Esophagus muscularis mucosa (tissue), 4 donors: ENCODE results near the gene SMKR1. TPM values are rescaled to one million over a fixed set of nuclear protein-coding genes. Genes with fewer than 3 reads are reported as not detected.

Source experiments
- DNase-seq: peaks from one replicate; pipeline ENCODE4 v3.0.0-alpha.2; 2017; ENCODE audit errors: extremely low spot score
- H3K27ac ChIP-seq, 4 donors: fragments of 200-600 bp; sonication (generic); replicated peaks in 1 of 4; 1 replicate in 3 of 4; 2 replicates in 1 of 4; pipeline ENCODE4 v1.5.1; 2016 to 2019; ENCODE audit warnings: mild to moderate bottlenecking in 1 of 4
- H3K27me3 ChIP-seq, 4 donors: fragments of 200-600 bp; sonication (generic); one replicate each; pipeline versions ENCODE4 v1.5.1 to v1.6.0; 2016 to 2019
- H3K36me3 ChIP-seq, 4 donors: fragments of 200-600 bp; sonication (generic); one replicate each; pipeline ENCODE4 v1.5.1; 2016 to 2019
- H3K4me1 ChIP-seq, 4 donors: fragments of 200-600 bp; sonication (generic); one replicate each; pipeline ENCODE4 v1.5.1; 2016 to 2019
- H3K4me3 ChIP-seq, 4 donors: fragments of 200-600 bp; sonication (generic); 1 replicate in 2 of 4; 2 replicates in 2 of 4; pipeline ENCODE4 v1.5.1; 2016 to 2019; ENCODE audit warnings: mild to moderate bottlenecking in 4 of 4, moderate library complexity in 1 of 4
- H3K9me3 ChIP-seq, 4 donors: fragments of 200-600 bp; sonication (generic); 1 replicate in 3 of 4; 2 replicates in 1 of 4; pipeline ENCODE4 v1.5.1; 2016 to 2019
- EP300 ChIP-seq: sonication (generic); formaldehyde crosslinking; IDR thresholded peaks from one replicate; pipeline ENCODE4 v1.6.1; 2017; ENCODE audit warnings: antibody characterized with exemption
- POLR2A ChIP-seq: fragments of 450-650 bp; IDR thresholded peaks from one replicate; pipeline ENCODE4 v1.6.1; 2017; ENCODE audit warnings: antibody characterized with exemption, moderate library complexity, mild to moderate bottlenecking, low read depth
- POLR2AphosphoS5 ChIP-seq, 2 donors: sonication (generic); formaldehyde crosslinking; IDR thresholded peaks; one replicate each; pipeline ENCODE4 v1.6.1; 2017; ENCODE audit warnings: antibody characterized with exemption in 2 of 2
- WGBS: methylation state at CpG from one replicate; pipeline ENCODE4 v1.1.5; 2018; 5-methylcytosine and 5-hydroxymethylcytosine counted together
- intact Hi-C: fragments of 100-400 bp; cut with DNase I; formaldehyde crosslinking; loops from one replicate; pipeline ENCODE4 v1.15.1; 2023
- total RNA-seq, 4 donors: library from RNA; depleted of rRNA; stranded (reverse); fragments of >200 nt; gene quantifications; one replicate each; pipeline versions ENCODE4 v1.1.0 to v1.2.1, GENCODE V29; 2016
- TF ChIP-seq, protein P1 (sequence below), 3 experiments: fragments of 200-600 bp in 2 of 3; fragments of 450-650 bp in 1 of 3; sonication (generic) in 2 of 3; IDR thresholded peaks; one replicate each; pipeline ENCODE4 v1.5.1; 2017 to 2019; ENCODE audit warnings: antibody characterized with exemption in 3 of 3, mild to moderate bottlenecking in 2 of 3, moderate library complexity in 1 of 3

The SMKR1 gene
- total RNA-seq, 4 donors from 2014 or later, result 0.33 TPM; not detected in 3

DNA sequence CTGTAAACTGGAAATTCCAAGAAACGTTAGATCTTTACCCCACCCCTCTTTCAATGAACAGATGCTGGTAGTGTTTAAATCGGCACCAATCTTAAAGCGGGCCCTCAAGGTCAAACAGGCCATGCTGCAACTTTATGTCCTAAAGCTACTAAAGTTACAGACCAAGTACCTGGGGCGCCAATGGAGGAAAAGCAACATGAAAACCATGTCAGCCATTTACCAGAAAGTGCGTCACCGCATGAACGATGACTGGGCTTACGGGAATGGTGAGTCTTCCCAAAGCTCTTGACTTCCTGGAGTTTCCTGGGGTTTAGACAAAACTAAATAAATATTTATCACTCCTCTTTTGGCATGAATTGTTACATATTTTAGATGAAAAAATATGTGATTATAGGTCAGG, 19.6 kb upstream of the SMKR1 start:
- WGBS, result 94% methylated on average over 8 of the region's 8 CpGs
- H3K27me3 ChIP-seq, result no peaks in the 10 kb centered on the region
- TF ChIP-seq POLR2AphosphoS5 (IDR thresholded peaks at IDR 0.05) (no peak), EP300 (no peak), POLR2A (no peak)
- TF ChIP-seq, protein P1, sequence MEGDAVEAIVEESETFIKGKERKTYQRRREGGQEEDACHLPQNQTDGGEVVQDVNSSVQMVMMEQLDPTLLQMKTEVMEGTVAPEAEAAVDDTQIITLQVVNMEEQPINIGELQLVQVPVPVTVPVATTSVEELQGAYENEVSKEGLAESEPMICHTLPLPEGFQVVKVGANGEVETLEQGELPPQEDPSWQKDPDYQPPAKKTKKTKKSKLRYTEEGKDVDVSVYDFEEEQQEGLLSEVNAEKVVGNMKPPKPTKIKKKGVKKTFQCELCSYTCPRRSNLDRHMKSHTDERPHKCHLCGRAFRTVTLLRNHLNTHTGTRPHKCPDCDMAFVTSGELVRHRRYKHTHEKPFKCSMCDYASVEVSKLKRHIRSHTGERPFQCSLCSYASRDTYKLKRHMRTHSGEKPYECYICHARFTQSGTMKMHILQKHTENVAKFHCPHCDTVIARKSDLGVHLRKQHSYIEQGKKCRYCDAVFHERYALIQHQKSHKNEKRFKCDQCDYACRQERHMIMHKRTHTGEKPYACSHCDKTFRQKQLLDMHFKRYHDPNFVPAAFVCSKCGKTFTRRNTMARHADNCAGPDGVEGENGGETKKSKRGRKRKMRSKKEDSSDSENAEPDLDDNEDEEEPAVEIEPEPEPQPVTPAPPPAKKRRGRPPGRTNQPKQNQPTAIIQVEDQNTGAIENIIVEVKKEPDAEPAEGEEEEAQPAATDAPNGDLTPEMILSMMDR (IDR thresholded peaks at IDR 0.05), result no peak
- no peaks in the 10 kb centered on the region for H3K4me1 ChIP-seq
- DNase-seq, result no peak
- intact Hi-C loops, result no loop called here
- no peak overlapping the region for H3K4me3 ChIP-seq
- H3K9me3 ChIP-seq, result no peaks in the 10 kb centered on the region
- H3K27ac ChIP-seq, result no peak overlapping the region
- H3K36me3 ChIP-seq, result no peaks in the 10 kb centered on the region

DNA sequence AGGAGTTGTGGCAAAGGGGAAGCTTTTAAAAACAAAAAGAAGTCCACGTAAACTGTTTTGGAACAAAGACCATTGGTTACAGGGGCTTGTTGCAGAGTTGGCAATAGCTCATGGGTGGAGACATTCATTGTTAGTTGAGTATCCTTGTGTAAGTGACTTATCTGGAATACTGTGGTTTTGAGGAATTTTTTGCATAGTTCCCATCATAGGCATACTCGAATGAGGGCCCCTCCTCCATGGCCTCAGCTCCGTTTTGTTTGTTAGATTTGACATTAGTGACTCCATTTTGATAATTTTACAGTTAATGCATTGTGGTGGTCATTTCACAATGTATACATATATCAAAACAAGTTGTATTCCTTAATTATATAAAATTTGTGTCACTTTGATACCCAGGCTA, 12.8 kb upstream of the SMKR1 start:
- no peak for DNase-seq
- Histone ChIP-seq H3K36me3 (no peaks in the 10 kb centered on the region), H3K9me3 (no peaks in the 10 kb centered on the region), H3K27ac (no peak overlapping the region), H3K27me3 (no peaks in the 10 kb centered on the region), H3K4me1 (no peaks in the 10 kb centered on the region), H3K4me3 (no peak overlapping the region)
- intact Hi-C loops, result no loop called here
- TF ChIP-seq POLR2AphosphoS5 (IDR thresholded peaks at IDR 0.05), result no peak
- no peak for TF ChIP-seq EP300
- TF ChIP-seq, protein P1 (IDR thresholded peaks at IDR 0.05), result no peak
- TF ChIP-seq POLR2A, result no peak
- WGBS, result 85% methylated on average over 3 of the region's 3 CpGs

DNA sequence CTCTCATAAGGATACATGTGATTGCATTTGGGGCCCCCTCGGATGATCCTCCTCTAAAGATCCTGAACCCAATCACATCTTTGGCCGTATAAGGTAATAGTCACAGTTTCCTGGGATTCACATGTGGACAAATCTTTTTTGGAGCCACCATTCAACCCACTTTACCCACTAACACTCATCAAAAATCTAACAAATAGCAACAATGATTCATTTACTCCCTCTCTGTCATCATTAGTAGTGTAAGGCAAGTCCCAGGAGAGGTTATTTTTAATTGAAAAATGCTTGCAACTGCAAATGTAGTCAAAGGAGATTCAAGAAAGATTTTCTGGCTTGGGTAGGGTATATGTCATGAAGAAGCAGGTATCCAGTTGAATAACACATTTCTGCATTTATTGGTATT, 9.9 kb upstream of the SMKR1 start:
- Histone ChIP-seq H3K27ac (no peak overlapping the region), H3K4me3 (no peak overlapping the region), H3K36me3 (no peaks in the 10 kb centered on the region), H3K27me3 (no peaks in the 10 kb centered on the region), H3K4me1 (no peaks in the 10 kb centered on the region), H3K9me3 (no peaks in the 10 kb centered on the region)
- TF ChIP-seq, protein P1 (IDR thresholded peaks at IDR 0.05), result no peak
- TF ChIP-seq EP300 (no peak), POLR2A (no peak), POLR2AphosphoS5 (IDR thresholded peaks at IDR 0.05) (no peak)
- no peak for DNase-seq
- WGBS, result 96% methylated on average over 2 of the region's 2 CpGs
- intact Hi-C loops, result loop anchor here (10.0 kb wide), 1 partner anchor 142 kb away; no protein-coding TSS in a partner anchor

DNA sequence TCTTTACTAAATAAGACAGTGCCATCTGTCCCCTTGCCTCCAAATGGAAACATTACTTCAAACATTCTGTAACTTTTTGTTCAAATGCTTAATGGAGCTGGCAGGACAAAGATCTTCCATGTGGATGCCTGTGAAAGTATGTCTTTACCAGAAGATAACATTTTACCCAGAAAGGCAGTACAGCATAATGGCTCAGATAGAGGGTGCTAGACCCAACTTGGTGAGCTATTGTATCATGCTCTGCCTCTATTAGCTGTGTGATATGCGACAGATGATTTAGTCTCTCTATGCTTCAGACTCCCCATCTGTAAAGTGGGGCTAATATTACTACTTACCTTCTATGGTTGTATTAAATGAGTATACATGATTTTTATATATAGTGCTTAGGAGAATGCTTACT, 8.8 kb upstream of the SMKR1 start:
- H3K4me3 ChIP-seq, result no peak overlapping the region
- 87% methylated on average over 1 of the region's 1 CpG for WGBS
- intact Hi-C loops, result loop anchor here (10.0 kb wide), 1 partner anchor 141 kb away; no protein-coding TSS in a partner anchor
- no peak overlapping the region for H3K27ac ChIP-seq
- TF ChIP-seq, protein P1 (IDR thresholded peaks at IDR 0.05), result peak in 1 of 3 experiments; percentile 6
- no peak for TF ChIP-seq POLR2AphosphoS5 (IDR thresholded peaks at IDR 0.05)
- no peaks in the 10 kb centered on the region for H3K4me1 ChIP-seq
- no peaks in the 10 kb centered on the region for H3K9me3 ChIP-seq
- H3K27me3 ChIP-seq, result no peaks in the 10 kb centered on the region
- DNase-seq, result no peak
- no peaks in the 10 kb centered on the region for H3K36me3 ChIP-seq

DNA sequence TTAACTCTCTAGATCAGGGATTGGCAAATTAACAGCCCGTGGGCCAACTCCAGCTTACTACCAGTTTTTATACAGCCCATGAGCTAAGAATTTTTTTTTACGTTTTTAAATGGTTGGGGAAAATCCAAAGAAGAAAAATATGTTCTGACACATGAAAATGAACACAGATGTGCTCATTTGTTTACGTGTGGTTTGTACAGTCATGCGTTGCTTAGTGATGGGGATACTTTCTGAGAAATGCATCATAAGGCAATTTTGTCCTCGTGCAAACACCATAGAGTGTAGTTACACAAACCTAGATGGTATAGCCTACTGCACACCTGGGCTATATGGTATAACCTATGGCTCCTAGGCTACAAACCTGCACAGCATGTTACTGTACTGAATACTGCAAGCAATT, 8.3 kb upstream of the SMKR1 start:
- TF ChIP-seq EP300, result no peak
- TF ChIP-seq POLR2AphosphoS5 (IDR thresholded peaks at IDR 0.05), result no peak
- TF ChIP-seq POLR2A, result no peak
- TF ChIP-seq, protein P1 (IDR thresholded peaks at IDR 0.05), result no peak
- Histone ChIP-seq H3K4me3 (no peak overlapping the region), H3K27ac (no peak overlapping the region), H3K9me3 (no peaks in the 10 kb centered on the region), H3K36me3 (no peaks in the 10 kb centered on the region), H3K4me1 (no peaks in the 10 kb centered on the region), H3K27me3 (no peaks in the 10 kb centered on the region)
- no peak for DNase-seq
- intact Hi-C loops, result loop anchor here (10.0 kb wide), 1 partner anchor 141 kb away; no protein-coding TSS in a partner anchor
- 66% methylated on average over 5 of the region's 5 CpGs for WGBS
